Erythroblast (primary cell): ENCODE results near the gene NID1.

Source experiments
- GATA1 ChIP-seq: IDR thresholded peaks from 2 replicates; pipeline ENCODE4 v1.6.1; 2011; ENCODE audit warnings: low read depth, mild to moderate bottlenecking, control low read depth, low read length, moderate library complexity
- POLR2A ChIP-seq: IDR thresholded peaks from 2 replicates; pipeline ENCODE4 v1.6.1; 2011; ENCODE audit warnings: mild to moderate bottlenecking, low read length

DNA sequence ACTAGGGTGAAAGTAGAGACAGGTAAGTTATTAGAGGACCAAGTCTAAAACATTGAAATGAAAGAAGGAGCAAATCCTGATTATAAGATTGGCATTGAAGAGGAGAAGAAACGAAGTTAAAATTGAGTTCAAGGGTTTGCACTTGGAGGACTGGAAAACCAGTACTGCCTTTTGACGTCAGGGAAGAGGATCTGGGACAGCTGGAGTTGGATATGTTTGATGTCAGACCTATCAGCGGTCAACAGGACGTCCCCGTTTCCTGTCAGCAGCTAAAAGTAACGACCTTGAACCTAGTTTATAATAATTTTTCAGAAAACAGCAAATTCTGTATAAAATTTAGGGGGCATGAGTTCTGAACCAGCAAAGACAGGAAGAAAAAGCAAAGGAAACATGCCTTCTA is 1.2 kb upstream of the NID1 start:
- TF ChIP-seq POLR2A (no peak), GATA1 (no peak)
